Mesothelial cell of epicardium (in vitro differentiated cells): ENCODE results near the gene ACOT4. TPM values are rescaled to one million over a fixed set of nuclear protein-coding genes. Genes with fewer than 3 reads are reported as not detected.
"Not testable (repeated sequence)": the region's sequence is repeated elsewhere in the genome, so short reads cannot be mapped to it uniquely, and the experiment has no call there.

ENCODE experiments used
- DNase-seq, 2 experiments: peaks; one replicate each; pipeline ENCODE4 v3.0.0; 2021; ENCODE audit warnings: low spot score in 2 of 2; ENCODE audit not compliant: unreplicated experiment in 2 of 2
- H3K27ac Mint-ChIP-seq: 2 replicates; pipeline ENCODE4 v1.8.0; 2021; ENCODE audit warnings: mixed read lengths
- H3K27me3 Mint-ChIP-seq: 2 replicates; pipeline ENCODE4 v1.8.0; 2021; ENCODE audit warnings: low read depth, mixed read lengths
- H3K36me3 Mint-ChIP-seq: 2 replicates; pipeline ENCODE4 v1.8.0; 2021; ENCODE audit warnings: mixed read lengths
- H3K4me1 Mint-ChIP-seq: 2 replicates; pipeline ENCODE4 v1.8.0; 2021; ENCODE audit warnings: mixed read lengths
- H3K4me3 Mint-ChIP-seq: 2 replicates; pipeline ENCODE4 v1.8.0; 2021; ENCODE audit warnings: mild to moderate bottlenecking, moderate library complexity, mixed read lengths
- H3K9me3 Mint-ChIP-seq: 2 replicates; pipeline ENCODE4 v1.8.0; 2021; ENCODE audit warnings: mixed read lengths
- CTCF ChIP-seq: fragments of 200-600 bp; sonication (generic); IDR thresholded peaks from one replicate; pipeline ENCODE4 v1.5.0; 2021; ENCODE audit warnings: antibody characterized with exemption; ENCODE audit not compliant: unreplicated experiment
- total RNA-seq: library from RNA; stranded (reverse); gene quantifications from 3 replicates; pipeline ENCODE4 v1.2.1, GENCODE V29; 2021

ACOT4 gene
- total RNA-seq, 1 donor from 2014 or later = 1.5 TPM

GRCh38 chr14:73576391-73576790 lies 15.3 kb upstream of the ACOT4 start:
- H3K9me3 Mint-ChIP-seq = no peaks in the 10 kb centered on the region
- no peak for DNase-seq

GRCh38 chr14:73577214-73577613 lies 14.5 kb upstream of the ACOT4 start:
- H3K36me3 Mint-ChIP-seq = peaks cover 23% of the 10 kb centered on the region
- not testable (repeated sequence) for H3K27me3 Mint-ChIP-seq, DNase-seq, H3K27ac Mint-ChIP-seq, H3K9me3 Mint-ChIP-seq, H3K4me3 Mint-ChIP-seq, H3K4me1 Mint-ChIP-seq

More at GRCh38 chr14:73576391-73576790, 15.3 kb upstream of the ACOT4 start:
- Mint-ChIP-seq H3K27ac (no peak overlapping the region), H3K27me3 (no peaks in the 10 kb centered on the region), H3K36me3 (peaks cover 24% of the 10 kb centered on the region), H3K4me1 (no peaks in the 10 kb centered on the region), H3K4me3 (no peak overlapping the region)
- TF ChIP-seq CTCF = no peak

GRCh38 chr14:73582102-73582979 lies 9.3 kb upstream of the ACOT4 start:
- DNase-seq, H3K27me3 Mint-ChIP-seq, H3K27ac Mint-ChIP-seq, H3K4me1 Mint-ChIP-seq, H3K4me3 Mint-ChIP-seq, H3K9me3 Mint-ChIP-seq: not testable (repeated sequence)
- peaks cover 12% of the 10 kb centered on the region for H3K36me3 Mint-ChIP-seq

GRCh38 chr14:73588695-73589094 lies 3.0 kb upstream of the ACOT4 start:
- Mint-ChIP-seq H3K4me1 (no peaks in the 10 kb centered on the region), H3K9me3 (no peaks in the 10 kb centered on the region), H3K36me3 (peaks cover 2% of the 10 kb centered on the region), H3K4me3 (no peak overlapping the region), H3K27ac (no peak overlapping the region), H3K27me3 (no peaks in the 10 kb centered on the region)
- no peak for TF ChIP-seq CTCF
- DNase-seq = no peak

GRCh38 chr14:73589116-73589515 lies 2.6 kb upstream of the ACOT4 start:
- H3K9me3 Mint-ChIP-seq = no peaks in the 10 kb centered on the region
- no peaks in the 10 kb centered on the region for H3K27me3 Mint-ChIP-seq
- no peak overlapping the region for H3K4me3 Mint-ChIP-seq
- no peak for DNase-seq
- H3K4me1 Mint-ChIP-seq = no peaks in the 10 kb centered on the region
- H3K27ac Mint-ChIP-seq = no peak overlapping the region
- H3K36me3 Mint-ChIP-seq = peaks cover 2% of the 10 kb centered on the region
- no peak for TF ChIP-seq CTCF

GRCh38 chr14:73590673-73591004 lies 1.0 kb upstream of the ACOT4 start:
- H3K27ac Mint-ChIP-seq, H3K9me3 Mint-ChIP-seq, DNase-seq, H3K36me3 Mint-ChIP-seq, H3K4me1 Mint-ChIP-seq, H3K27me3 Mint-ChIP-seq: not testable (repeated sequence)
- H3K4me3 Mint-ChIP-seq = peak overlapping the region; percentile 66

- Mint-ChIP-seq H3K9me3 (no peaks in the 10 kb centered on the region), H3K4me1 (no peaks in the 10 kb centered on the region), H3K36me3 (peaks cover 2% of the 10 kb centered on the region), H3K4me3 (no peak overlapping the region), H3K27me3 (no peaks in the 10 kb centered on the region), H3K27ac (no peak overlapping the region)
- no peak for DNase-seq
- TF ChIP-seq CTCF = no peak
Measured at GRCh38 chr14:73594491-73594890, 2.8 kb downstream of the ACOT4 start.
